HepG2 (cell line): ENCODE data around the gene FOXN3. TPM values are rescaled to one million over a fixed set of nuclear protein-coding genes. Genes with fewer than 3 reads are reported as not detected.

ENCODE experiments used
- ATAC-seq: fragments of 200-7000 bp; cut with Tn5 transposase; 3 replicates; pipeline ENCODE4 v1.9.1; 2020; ENCODE audit warnings: mild to moderate bottlenecking, moderate library complexity
- BruUV-seq: library from RNA; stranded (reverse); fragments of 400-500 nt; replicated peaks from 2 replicates; lab custom pipeline; 2021; lab: Mats Ljungman, UMichigan
- CTCF ChIA-PET: fragments of 300-600 bp; formaldehyde crosslinking; extraction: SDS; loops from one replicate; lab custom pipeline; 2021; ENCODE audit warnings: low total read pairs, inconsistent platforms, low intra/inter-chr PET ratio; lab: Yijun Ruan, JAX
- POLR2A ChIA-PET: fragments of 350-600 bp; sonication (Branson Sonifier 250); formaldehyde crosslinking; loops from one replicate; lab custom pipeline; 2020; ENCODE audit warnings: antibody characterized with exemption, inconsistent platforms; lab: Yijun Ruan, JAX
- DNase-seq: peaks from one replicate; pipeline ENCODE4 v3.0.0-alpha.2; 2015; ENCODE audit warnings: low spot score
- FAIRE-seq: peaks from 3 replicates; lab custom pipeline; 2011; peaks lifted over from hg19 to GRCh38; lab: Jason Lieb, UNC
- H2AFZ ChIP-seq: one replicate; pipeline ENCODE4 v1.6.1; 2011; ENCODE audit warnings: low read length, inconsistent platforms
- H3K27ac ChIP-seq: fragments of 300-600 bp; 3 replicates; pipeline ENCODE4 v1.8.0; 2011; ENCODE audit warnings: mixed run types, mild to moderate bottlenecking, mixed read lengths, low read length, inconsistent platforms; ENCODE audit not compliant: insufficient read depth; ENCODE audit errors: extremely low read length
- H3K27me3 ChIP-seq, 2 experiments: fragments of 200-600 bp in 1 of 2; 2 replicates in 1 of 2; 3 replicates in 1 of 2; pipeline versions ENCODE4 v1.6.0 to v1.8.0; 2011; ENCODE audit warnings: low read length in 2 of 2, mild to moderate bottlenecking in 2 of 2, moderate library complexity in 2 of 2, inconsistent platforms in 1 of 2; ENCODE audit not compliant: insufficient read depth in 2 of 2, control insufficient read depth in 1 of 2
- H3K36me3 ChIP-seq, 2 experiments: fragments of 200-600 bp in 1 of 2; replicated peaks in 1 of 2; 2 replicates in 1 of 2; 3 replicates in 1 of 2; pipeline versions ENCODE4 v1.5.1 to v1.8.0; 2011; ENCODE audit warnings: low read length in 2 of 2, inconsistent platforms in 1 of 2; ENCODE audit not compliant: insufficient read depth in 2 of 2, control insufficient read depth in 1 of 2
- H3K4me1 ChIP-seq: 2 replicates; pipeline ENCODE4 v1.5.1; 2012; ENCODE audit warnings: low read length, inconsistent platforms; ENCODE audit not compliant: insufficient read depth
- H3K4me2 ChIP-seq: 2 replicates; pipeline ENCODE4 v1.6.0; 2011; ENCODE audit warnings: low read depth, low read length, inconsistent platforms
- H3K4me3 ChIP-seq, 3 experiments: fragments of 200-600 bp in 1 of 3; sonication (generic), shearing (Covaris generic) in 1 of 3; replicated peaks in 1 of 3; 2 replicates each; pipeline ENCODE4 v1.5.1; 2011 to 2016; ENCODE audit warnings: low read length in 3 of 3, inconsistent platforms in 2 of 3, low read depth in 2 of 3, mild to moderate bottlenecking in 2 of 3, control low read depth in 1 of 3, mixed read lengths in 1 of 3; ENCODE audit not compliant: insufficient read depth in 1 of 3
- H3K79me2 ChIP-seq: one replicate; pipeline ENCODE4 v1.6.1; 2011; ENCODE audit warnings: low read length, inconsistent platforms; ENCODE audit not compliant: insufficient read depth
- H3K9ac ChIP-seq: 2 replicates; pipeline ENCODE4 v1.6.0; 2011; ENCODE audit warnings: mild to moderate bottlenecking, low read depth, low read length, inconsistent platforms; ENCODE audit not compliant: insufficient read depth
- H3K9me3 ChIP-seq: 2 replicates; pipeline ENCODE4 v1.5.1; 2012; ENCODE audit warnings: mild to moderate bottlenecking, low read length
- H4K20me1 ChIP-seq: 2 replicates; pipeline ENCODE4 v1.6.0; 2011; ENCODE audit warnings: inconsistent platforms, mild to moderate bottlenecking, low read length, moderate library complexity; ENCODE audit not compliant: insufficient read depth
- HNF1B ChIP-seq: sonication (generic); formaldehyde crosslinking; IDR thresholded peaks from 2 replicates; pipeline ENCODE4 v1.5.1; 2020; ENCODE audit warnings: mild to moderate bottlenecking, moderate library complexity, missing genetic modification reagents
- HOMEZ ChIP-seq: IDR thresholded peaks from 2 replicates; pipeline ENCODE4 v1.6.1; 2016; ENCODE audit warnings: low read depth
- NFKB2 ChIP-seq: sonication (generic); formaldehyde crosslinking; IDR thresholded peaks from 2 replicates; pipeline ENCODE4 v1.4.0; 2020; ENCODE audit warnings: missing genetic modification reagents, borderline replicate concordance
- ZFP1 ChIP-seq: IDR thresholded peaks from 2 replicates; pipeline ENCODE4 v1.6.1; 2016
- ZFP82 ChIP-seq: sonication (generic); formaldehyde crosslinking; IDR thresholded peaks from 2 replicates; pipeline ENCODE4 v1.5.1; 2020; ENCODE audit warnings: mild to moderate bottlenecking, missing genetic modification reagents, borderline replicate concordance
- ZFP91 ChIP-seq: sonication (generic); formaldehyde crosslinking; IDR thresholded peaks from 2 replicates; pipeline ENCODE4 v1.9.0; 2022; ENCODE audit warnings: missing genetic modification reagents, mild to moderate bottlenecking, borderline replicate concordance
- ZNF660 ChIP-seq: sonication (generic); formaldehyde crosslinking; IDR thresholded peaks from 2 replicates; pipeline ENCODE4 v1.5.1; 2020; ENCODE audit warnings: mild to moderate bottlenecking, low read depth, missing genetic modification reagents, borderline replicate concordance
- whole genome bisulfite sequencing: methylation state at CpG from one replicate; pipeline ENCODE4 v1.1.6; 2017; ENCODE audit warnings: low lambda C conversion rate; 5-methylcytosine and 5-hydroxymethylcytosine counted together
- in situ Hi-C: cut with HindIII; loops from 2 replicates; pipeline ENCODE4 v1.10.0; 2017; ENCODE audit warnings: low pct_unique_long_range_greater_than_20kb; ENCODE audit not compliant: extremely low pct_ligation_motif_present
- intact Hi-C: fragments of 100-400 bp; cut with micrococcal nuclease; formaldehyde crosslinking; loops from one replicate; pipeline ENCODE4 v1.10.0; 2022; ENCODE audit not compliant: unreplicated experiment
- polyA plus RNA-seq, 8 experiments: library from polyadenylated mRNA; depleted of rRNA in 3 of 8; stranded (reverse) in 7 of 8; unstranded in 1 of 8; fragments of >200 nt; fragmentation: Illumina TruSeq in 4 of 8; extraction: Trizol in 4 of 8; gene quantifications; 2 replicates each; pipeline versions ENCODE4 v1.2.1 to v1.2.3, GENCODE V29; 2011 to 2016; ENCODE audit warnings: low read depth in 4 of 8, missing spikeins in 1 of 8, mixed read lengths in 1 of 8; ENCODE audit not compliant: insufficient read depth in 1 of 8
- total RNA-seq, 5 experiments: library from RNA; depleted of rRNA; stranded (reverse); fragments of >200 nt; fragmentation: Illumina TruSeq; extraction: Trizol; gene quantifications; 2 replicates each; pipeline ENCODE4 v1.2.3, GENCODE V29; 2016; ENCODE audit warnings: low read depth in 1 of 5
- TF ChIP-seq, protein P1 (sequence below): sonication (generic); formaldehyde crosslinking; IDR thresholded peaks from 2 replicates; pipeline ENCODE4 v1.4.0; 2020; ENCODE audit warnings: missing genetic modification reagents
- TF ChIP-seq, protein P2 (sequence below): sonication (generic); formaldehyde crosslinking; IDR thresholded peaks from 2 replicates; pipeline ENCODE4 v1.5.0; 2020; ENCODE audit warnings: missing genetic modification reagents

FOXN3 gene
- total and polyA plus RNA-seq, 2 of the 13 experiments (the other 11 are each of a cell fraction or from before 2014, with no cell fraction given): 32.4 to 70.2 TPM

- TF ChIP-seq HOMEZ (CRISPR knock-in tag): peak; percentile 78
- no peak; the same call in 1 of the 2 replicates for TF ChIP-seq ZFP91 (CRISPR knock-in tag)
Observed at GRCh38 chr14:89351516-89352404, 65.3 kb downstream of the FOXN3 start (continued).

- no peak for ATAC-seq
- Histone ChIP-seq H3K4me3 (no peak overlapping the region; a peak in 1 of 6 replicates), H2AFZ (no peak overlapping the region), H3K9me3 (no peaks in the 10 kb centered on the region), H4K20me1 (no peaks in the 10 kb centered on the region), H3K36me3 (peaks cover 17 to 43% of the 10 kb centered on the region in 2 experiments), H3K9ac (peak overlapping the region; percentile 48), H3K79me2 (peaks cover 57% of the 10 kb centered on the region), H3K4me1 (peaks cover 69% of the 10 kb centered on the region), H3K27me3 (no peaks in the 10 kb centered on the region), H3K4me2 (peak overlapping the region; percentile 55), H3K27ac (peak overlapping the region; percentile 89)
- in situ Hi-C loops: no loop called here
- POLR2A ChIA-PET: interaction anchor here (0.9 to 3.8 kb wide), 14 partner anchors 10 to 605 kb away, joined by 3 to 57 read pairs (median 4); no protein-coding TSS in a partner anchor
- intact Hi-C loops: loop anchor here (1.0 to 10.0 kb wide), 4 partner anchors 18 to 136 kb away; partner anchors contain the start of gene FOXN3
- BruUV-seq: no TSS peak
- no peak for FAIRE-seq
- WGBS: 0% methylated on average over 3 of the region's 3 CpGs
- DNase-seq: no peak
- CTCF ChIA-PET: no interaction called here
- TF ChIP-seq ZNF660 (CRISPR knock-in tag) (no peak), HNF1B (CRISPR knock-in tag) (no peak), NFKB2 (CRISPR knock-in tag) (no peak), ZFP1 (CRISPR knock-in tag) (peak; percentile 30; the same call in 1 of the 2 replicates), ZFP82 (0 out of 2 replicates have a peak, but pooled peaks have one; percentile 26)
- TF ChIP-seq, protein P1, sequence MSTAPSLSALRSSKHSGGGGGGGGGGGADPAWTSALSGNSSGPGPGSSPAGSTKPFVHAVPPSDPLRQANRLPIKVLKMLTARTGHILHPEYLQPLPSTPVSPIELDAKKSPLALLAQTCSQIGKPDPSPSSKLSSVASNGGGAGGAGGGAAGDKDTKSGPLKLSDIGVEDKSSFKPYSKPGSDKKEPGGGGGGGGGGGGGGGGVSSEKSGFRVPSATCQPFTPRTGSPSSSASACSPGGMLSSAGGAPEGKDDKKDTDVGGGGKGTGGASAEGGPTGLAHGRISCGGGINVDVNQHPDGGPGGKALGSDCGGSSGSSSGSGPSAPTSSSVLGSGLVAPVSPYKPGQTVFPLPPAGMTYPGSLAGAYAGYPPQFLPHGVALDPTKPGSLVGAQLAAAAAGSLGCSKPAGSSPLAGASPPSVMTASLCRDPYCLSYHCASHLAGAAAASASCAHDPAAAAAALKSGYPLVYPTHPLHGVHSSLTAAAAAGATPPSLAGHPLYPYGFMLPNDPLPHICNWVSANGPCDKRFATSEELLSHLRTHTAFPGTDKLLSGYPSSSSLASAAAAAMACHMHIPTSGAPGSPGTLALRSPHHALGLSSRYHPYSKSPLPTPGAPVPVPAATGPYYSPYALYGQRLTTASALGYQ (CRISPR knock-in tag): no peak
- TF ChIP-seq, protein P2, sequence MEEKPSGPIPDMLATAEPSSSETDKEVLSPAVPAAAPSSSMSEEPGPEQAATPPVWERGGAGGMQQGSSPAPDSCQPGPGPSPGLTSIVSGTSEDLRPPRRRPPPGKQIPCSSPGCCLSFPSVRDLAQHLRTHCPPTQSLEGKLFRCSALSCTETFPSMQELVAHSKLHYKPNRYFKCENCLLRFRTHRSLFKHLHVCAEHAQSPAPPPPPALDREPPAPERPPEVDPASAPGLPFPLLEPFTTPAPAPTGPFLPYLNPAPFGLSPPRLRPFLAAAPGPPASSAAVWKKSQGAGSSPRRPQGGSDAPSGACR (CRISPR knock-in tag): 0 out of 2 replicates have a peak, but pooled peaks have one; percentile 4
Observed at GRCh38 chr14:89351221-89351515, 65.9 kb downstream of the FOXN3 start.
